GM13976 (cell line): ENCODE results near the gene ZNF254.

Experiments
- DNase-seq: peaks from one replicate; pipeline ENCODE4 v3.0.0; 2012; ENCODE audit warnings: low spot score
- CTCF ChIP-seq: IDR thresholded peaks from 2 replicates; pipeline ENCODE4 v1.5.1; 2012; ENCODE audit warnings: borderline replicate concordance, mild to moderate bottlenecking; ENCODE audit not compliant: insufficient read depth; ENCODE audit errors: extremely low read depth, missing control alignments, control extremely low read depth
- in situ Hi-C: fragments of 300-500 bp; cut with MboI; formaldehyde crosslinking; loops from one replicate; pipeline ENCODE4 v1.12.0; 2022; ENCODE audit warnings: low sequenced_read_pairs, mixed read lengths, inconsistent platforms; ENCODE audit not compliant: unreplicated experiment

ZNF254 gene

DNA sequence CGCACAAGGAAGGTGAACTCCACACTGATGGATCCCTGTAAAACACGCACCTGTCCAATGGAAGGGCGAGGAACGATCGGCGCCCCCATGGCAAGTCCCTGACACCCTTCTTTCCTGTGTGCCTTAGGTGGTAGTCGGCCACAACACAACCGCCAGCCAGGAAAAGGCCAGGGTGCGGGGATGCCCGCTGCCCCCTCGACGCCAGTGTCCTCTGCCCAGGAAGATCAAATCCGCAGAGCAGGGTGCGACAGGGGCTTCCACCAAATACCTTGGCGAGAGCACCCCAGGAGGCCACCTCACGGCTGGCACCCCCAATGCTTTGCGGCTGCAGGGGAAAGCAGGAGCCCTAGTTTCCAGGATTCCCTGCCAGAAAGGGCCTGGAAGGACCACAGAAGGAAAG, 91.2 kb downstream of the ZNF254 start:
- no peak for TF ChIP-seq CTCF
- in situ Hi-C loops, result no loop called here
- no peak for DNase-seq
